Measurements from ENCODE around the gene BCAS2. TPM values are rescaled to one million over a fixed set of nuclear protein-coding genes. Genes with fewer than 3 reads are reported as not detected.

Gene BCAS2
- total RNA-seq, 1 experiment from 2014 or later = 99.6 TPM

DNA sequence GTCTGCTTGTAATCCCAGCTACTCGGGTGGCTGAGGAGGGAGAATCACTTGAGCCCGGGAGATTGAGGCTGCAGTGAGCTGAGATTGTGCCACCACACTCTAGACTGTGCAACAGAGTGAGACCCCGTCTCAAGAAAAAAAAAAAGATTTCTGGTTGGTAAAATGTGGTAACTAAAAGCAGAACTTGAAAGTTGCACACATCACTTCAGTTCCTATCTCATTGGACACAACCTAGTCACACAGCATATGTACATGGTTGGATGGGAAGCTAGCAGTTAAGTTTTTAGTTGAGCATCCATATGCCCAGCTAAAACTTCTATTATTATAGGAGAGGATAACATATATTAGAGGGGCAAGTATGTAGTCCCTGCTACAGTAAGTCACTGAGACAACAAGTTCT is 22.1 kb downstream of the BCAS2 start:
- no peak for DNase-seq (ENCODE audit: low read depth)

DNA sequence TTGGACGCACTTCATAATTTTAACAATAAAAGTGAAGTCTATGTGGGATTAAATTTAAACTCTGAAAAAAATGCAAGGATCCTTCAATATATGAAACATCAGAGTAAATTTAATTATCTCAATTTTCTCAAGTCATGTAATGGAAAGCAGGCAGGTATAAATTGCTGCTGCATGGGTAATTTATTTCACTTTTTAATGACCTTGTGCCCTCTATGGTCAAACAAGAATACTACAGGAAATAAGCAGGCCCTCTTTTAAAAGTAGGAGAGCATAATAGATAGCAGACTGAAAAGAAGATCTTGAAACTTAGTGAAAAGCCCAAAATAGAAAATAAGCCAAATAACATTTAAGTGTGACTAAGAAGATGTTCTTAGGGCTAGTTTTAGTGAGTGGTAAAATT is 22.9 kb downstream of the BCAS2 start:
- peak; percentile 8 for DNase-seq (ENCODE audit: low read depth)

DNA sequence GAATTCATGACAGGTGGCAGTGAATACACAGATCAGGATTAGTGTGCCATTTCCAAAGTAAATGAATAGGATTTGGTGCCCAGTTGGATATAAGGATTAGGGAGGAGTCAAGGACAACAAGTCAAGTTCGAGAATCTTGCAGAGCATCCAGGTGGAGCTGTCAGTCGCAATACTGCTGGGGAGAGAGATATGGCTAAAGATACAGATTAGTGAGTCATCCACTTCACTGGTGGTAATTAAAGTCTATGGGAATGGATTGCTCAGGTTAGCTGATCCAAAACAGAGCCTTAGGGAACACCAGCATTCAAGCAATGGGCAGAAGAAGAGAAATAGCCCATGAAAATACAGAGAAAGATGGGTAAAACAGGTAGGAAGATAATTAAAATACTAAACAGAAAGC is 26.8 kb downstream of the BCAS2 start:
- peak; percentile 5 for DNase-seq (ENCODE audit: low read depth)

DNA sequence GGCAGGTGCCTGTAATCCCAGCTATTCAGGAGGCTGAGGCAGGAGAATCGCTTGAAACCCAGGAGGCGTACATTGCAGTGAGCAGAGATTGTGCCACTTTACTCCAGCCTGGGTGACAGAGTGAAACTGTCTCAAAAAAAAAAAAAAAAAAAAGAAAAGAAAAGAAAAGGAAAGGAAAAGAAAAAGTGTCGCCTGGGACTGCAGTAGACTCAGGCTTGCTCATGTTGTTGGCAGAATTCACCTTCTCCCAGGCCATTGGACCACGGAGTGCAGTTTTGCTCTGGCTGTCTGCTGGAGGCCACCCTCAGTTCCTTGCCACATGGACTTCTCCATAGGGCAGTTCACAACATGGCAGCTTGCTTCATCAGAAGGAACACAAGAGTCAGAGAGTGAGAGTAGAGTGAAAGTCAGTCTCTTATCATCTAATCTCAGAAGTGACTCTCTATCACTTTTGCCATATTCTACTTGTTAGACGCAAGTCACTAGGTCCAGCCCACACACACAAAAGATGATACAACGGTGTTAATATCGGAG is 29.2 kb downstream of the BCAS2 start:
- DNase-seq (ENCODE audit: low read depth) = no peak

DNA sequence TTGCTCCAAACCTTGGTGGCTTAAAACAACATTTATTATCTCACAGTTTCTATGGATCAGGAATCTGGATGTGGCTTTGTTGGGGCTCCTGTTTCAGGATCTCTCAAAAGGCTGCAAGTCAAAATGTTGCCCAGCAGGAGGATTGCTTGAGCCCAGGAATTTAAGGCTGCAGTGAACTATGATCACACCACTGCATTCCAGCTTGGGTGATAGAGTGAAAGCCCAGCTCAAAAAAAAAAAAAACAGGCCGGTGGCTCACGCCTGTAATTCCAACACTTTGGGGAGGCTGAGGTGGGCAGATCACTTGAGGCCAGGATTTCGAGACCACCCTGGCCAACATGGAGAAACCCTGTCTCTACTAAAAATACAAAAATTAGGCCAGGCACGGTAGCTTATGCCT is 30.0 kb downstream of the BCAS2 start:
- DNase-seq (ENCODE audit: low read depth) = no peak

DNA sequence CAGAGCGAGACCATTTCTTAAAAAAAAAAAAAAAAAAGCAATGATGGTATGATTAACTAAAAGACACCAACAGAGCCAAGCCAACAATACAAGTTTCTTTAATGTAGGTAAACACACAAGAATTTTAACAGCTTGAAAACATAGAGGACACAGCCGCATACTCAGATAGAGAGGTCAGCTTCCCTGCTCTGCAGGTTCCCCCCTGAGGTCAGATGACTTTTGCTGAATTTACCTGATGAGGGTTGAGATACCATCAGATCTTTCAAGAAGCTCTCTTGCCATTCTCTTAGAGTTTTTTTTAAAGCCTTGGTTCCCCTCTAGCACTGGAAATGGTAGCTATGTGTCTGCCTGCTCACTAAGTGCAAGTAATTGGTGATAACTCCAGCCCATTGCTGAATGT is 31.1 kb downstream of the BCAS2 start:
- DNase-seq (ENCODE audit: low read depth) = no peak

DNA sequence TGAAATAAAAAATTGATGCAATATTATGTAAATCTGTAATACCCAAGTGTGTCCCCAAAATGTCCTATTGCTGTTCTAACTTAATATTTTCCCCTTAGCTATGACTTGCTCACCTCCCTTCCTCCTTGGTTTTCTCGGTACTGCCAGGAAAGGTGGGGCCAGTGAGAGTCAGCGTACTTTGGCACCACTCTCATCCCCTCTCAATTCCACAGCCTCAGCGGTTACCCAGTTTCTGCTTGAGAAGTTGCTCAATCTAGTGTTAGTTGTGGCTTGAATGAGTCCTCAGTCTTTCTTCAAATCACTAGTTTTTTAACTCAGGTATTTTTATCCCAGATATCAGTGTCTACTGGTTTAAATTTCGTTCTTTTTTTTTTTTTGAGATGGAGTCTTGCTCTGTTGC is 32.3 kb downstream of the BCAS2 start:
- DNase-seq (ENCODE audit: low read depth) = peak; percentile 2

DNA sequence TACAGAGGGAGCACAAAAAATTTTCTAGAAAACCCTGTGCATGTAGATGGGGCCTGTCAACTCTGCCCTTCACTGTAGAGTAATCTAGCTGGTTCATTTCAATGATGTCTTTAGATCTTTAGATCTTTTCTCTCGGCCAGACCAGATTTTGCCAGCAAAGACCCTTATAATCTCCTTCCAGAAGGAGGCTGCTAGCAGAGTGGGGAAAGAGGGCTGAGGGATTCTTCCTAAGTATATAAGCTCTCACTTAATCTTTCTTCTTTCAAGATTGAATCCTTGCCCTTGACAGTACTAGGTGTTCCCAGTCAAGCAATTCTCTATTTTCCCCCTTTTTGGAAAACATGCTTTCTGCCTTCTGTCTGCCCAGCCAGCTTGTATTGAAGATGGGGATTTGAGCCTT is 34.3 kb downstream of the BCAS2 start:
- DNase-seq (ENCODE audit: low read depth) = no peak

DNA sequence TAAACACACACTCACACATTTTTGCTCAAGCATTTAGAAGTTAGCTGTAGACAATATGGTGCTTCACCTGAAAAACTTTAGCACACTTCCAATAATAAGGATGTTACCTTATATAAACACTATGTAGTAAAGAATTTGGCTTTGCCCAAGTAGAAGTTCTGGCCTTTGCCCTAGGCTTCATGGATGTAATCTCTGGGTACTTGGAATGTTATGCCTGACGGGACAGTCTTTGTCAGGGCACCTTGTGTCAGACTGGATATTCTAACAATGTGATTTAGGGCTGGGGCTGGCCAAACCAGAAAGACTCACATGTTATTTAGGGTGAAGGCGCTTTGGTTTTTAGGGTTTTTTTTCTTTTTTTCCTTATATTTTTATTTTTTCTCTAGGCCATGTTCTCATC is 35.6 kb downstream of the BCAS2 start:
- no peak for DNase-seq (ENCODE audit: low read depth)

DNA sequence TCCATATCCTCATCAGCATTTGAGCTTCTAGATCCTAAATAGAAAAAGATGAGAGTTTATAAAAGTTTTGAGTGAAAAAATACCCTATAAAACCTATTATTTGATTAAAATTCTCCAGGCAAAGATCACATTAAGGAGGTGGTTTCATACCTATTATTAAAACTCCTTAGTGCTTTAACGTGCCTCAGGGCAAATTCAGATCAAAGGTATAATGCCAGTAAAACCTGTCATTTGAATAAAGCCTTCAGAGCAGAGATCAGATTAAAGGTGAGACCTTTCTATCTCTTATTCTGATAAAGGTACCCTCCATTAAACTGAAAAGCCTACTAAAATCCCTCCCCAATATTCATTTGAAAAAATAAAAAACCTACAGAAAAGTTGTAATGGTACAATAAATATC is 36.1 kb downstream of the BCAS2 start:
- no peak for DNase-seq (ENCODE audit: low read depth)

DNA sequence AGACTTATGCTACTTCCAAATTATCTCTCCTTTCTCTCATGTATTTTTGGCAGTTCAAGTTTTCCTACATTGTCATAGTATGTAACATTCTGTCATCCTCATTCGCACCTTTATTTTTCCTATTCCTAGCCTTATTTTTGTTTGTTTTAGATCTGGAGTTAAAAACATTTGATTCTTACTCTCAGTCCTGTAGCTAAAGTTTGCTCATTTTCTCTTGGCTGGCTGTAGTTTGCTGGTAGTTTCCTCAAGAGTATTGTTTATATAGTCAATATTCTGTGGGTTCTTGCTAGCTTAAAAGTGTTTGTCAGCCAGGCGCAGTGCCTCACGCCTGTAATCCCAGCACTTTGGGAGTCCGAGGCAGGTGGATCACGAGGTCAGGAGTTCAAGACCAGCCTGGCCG is 40.6 kb downstream of the BCAS2 start:
- DNase-seq (ENCODE audit: low read depth) = no peak

DNA sequence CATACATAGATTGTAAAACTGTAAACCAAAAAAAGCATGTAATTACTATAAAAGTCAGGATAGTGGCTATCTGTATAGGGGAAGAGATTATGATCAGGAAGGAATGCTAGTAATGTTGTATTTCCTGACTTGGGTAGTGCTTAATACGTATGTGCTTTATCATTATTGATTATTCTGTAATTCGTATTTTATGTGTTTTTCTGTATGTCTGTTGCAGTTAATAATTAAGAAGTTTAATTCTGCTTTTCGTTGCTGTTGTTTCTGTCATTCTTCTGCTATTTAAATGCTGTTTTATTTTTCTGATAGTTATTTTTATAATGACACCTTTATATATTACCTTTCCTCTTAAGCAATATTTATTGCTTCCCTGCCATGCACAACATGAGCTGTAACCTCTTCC is 41.1 kb downstream of the BCAS2 start:
- DNase-seq (ENCODE audit: low read depth) = no peak

DNA sequence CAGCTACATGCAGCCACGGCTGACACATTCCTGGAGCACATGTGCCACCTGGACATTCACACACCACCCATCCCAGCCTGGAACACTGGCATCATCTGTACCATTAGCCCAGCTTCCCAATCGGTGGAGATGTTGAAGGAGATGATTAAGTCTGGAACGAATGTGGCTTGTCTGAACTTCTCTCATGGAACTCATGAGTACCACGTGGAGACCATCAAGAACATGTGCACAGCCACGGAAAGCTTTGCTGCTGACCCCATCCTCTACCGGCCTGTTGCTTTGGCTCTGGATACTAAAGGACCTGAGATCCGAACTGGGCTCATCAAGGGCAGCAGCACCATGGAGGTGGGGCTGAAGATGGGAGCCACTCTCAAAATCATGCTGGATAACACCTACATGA is 45.4 kb downstream of the BCAS2 start:
- no peak for DNase-seq (ENCODE audit: low read depth)

DNA sequence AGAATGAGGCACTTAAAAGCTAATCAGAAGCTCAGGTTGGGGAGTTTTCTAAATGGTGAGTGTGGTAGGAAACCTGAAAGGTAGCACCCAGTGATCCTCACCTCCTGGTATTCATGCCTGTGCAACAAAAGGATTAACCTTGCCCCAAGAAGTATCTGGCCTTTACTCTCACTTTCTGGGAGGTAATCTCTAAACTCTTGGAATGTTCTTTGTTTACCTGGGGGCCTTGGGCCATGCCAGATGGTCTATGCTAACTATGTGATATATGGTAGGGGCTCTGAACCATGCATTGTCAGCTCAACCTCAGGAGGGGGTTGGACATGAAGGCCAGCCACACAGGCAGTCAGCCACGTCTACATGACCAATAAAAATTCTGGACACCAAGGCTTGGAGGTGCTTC is 46.0 kb downstream of the BCAS2 start:
- DNase-seq (ENCODE audit: low read depth) = no peak

DNA sequence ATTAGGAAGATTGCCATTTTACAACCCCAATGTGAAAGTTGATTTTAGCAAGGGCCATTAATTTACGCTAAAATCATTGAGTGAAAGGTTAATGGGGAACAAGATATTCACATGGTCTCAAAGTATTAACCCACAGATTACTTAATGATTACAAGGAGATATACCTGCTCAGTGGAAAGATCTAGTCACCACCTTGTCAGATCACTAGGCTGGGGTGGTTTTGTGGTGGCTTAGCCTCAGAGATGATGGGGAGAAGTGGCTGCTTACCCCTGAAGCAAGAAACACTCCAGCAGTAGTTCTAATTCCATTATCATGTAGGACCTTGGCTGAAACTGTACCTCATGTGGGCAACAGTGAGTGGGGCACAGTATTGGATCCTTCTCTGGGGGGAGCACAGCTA is 50.3 kb downstream of the BCAS2 start:
- no peak for DNase-seq (ENCODE audit: low read depth)

DNA sequence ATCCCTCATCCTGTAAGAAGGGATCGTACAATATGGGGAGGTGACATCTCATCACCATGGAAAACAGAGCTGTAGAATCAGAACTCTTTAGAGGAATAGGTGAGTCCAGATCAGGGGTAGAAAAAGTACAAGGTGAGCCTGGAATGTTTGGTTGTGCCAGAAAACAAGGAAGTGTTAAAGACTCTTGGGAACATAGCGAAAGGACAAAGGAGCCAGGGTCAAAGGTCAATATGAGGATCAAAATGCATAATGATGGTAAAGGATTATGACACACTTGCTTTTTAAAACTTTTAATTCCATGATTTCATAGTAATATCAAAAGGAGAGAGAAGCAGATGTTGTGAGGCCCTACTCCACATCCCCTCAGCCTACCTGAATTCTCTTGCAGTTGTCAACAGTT is 51.2 kb downstream of the BCAS2 start:
- DNase-seq (ENCODE audit: low read depth) = no peak

DNA sequence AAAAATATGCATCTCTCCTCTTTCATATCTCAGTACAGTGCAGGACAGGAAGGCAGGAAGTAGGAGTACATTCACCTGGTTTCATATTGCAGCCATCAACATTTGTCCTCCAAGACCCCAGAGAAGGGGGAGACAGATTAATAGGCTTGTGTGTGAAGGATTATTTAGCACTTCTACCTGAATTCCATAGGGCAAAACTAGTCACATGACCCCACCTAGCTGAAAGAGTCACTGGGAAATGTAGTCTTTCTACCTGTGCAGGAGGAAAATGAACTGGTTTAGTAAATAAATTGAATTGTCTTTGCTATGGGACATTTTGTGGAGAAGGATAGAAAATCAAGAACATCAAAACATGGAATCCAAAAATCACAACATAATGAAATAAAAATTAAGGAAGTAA is 56.5 kb downstream of the BCAS2 start:
- DNase-seq (ENCODE audit: low read depth) = no peak

DNA sequence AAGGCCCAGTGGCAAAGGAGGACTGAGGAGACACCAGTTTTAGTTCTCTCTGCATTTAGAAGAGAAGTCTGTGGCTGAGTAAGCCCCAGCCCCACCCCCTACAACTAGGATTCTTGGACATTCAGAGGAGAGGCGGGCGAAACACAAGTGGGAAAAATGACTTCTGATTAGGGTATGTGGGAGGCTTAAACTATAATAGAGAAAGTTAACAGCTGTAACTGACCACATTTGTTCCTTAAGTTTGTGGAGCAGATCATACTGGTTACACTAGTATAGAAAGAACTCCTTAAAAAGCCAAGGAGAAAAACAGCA is 59.2 kb downstream of the BCAS2 start:
- no peak for DNase-seq (ENCODE audit: low read depth)

DNA sequence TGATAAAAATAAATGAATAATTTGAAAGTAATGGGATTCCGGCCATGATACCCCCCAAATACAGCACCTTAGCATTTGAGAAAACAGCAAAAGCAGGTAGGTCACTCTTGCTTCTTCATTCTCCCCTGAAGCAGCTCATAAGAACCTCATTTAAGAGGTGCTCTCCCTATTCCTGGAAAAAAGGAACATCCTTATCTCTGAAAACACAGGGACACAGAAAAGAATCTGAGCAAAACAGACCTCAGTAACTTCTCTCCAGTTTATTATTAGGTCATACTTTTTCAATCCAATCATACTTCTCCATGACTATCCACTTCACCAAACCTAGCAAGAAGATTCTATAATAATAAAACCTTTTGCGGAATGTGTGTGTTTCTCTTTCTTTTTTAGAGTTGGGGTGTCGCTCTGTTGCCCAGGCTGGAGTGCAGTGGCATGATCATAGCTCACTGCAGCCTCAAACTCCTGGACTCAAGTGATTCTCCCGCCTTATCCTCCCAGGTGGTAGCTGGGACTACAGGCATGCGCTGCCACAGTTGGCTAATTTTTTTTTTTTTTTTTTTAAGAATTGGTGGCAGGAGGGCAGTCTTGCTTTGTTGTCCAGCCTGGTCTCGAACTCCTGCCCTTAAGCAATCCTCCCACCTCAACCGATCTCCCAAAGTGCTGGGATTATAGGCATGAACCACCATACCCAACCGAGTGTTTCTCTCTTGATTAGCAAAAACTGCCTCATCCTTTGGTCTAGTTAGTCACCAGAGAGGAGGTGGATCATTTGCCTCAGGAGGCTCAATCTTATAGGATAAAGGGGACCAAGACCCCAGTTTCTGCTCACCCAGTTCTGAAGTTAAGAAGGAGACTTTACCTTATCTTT is 59.8 kb downstream of the BCAS2 start:
- DNase-seq (ENCODE audit: low read depth) = no peak

Other genes with a start within 250 kb of the BCAS2 start
- gene TRIM33, start 70.4 kb downstream of the BCAS2 start, total RNA-seq (2014; rRNA removed; shearing (Covaris generic)) = 20.6 and 25.0 TPM in 2 replicates
- 0.39 and 0.84 TPM in 2 replicates for gene DENND2C, start 88.4 kb upstream of the BCAS2 start, total RNA-seq (2014; rRNA removed; shearing (Covaris generic))
- gene AMPD1, start 113.9 kb upstream of the BCAS2 start, total RNA-seq (2014; rRNA removed; shearing (Covaris generic)) = not detected in 2 replicates
- gene NRAS, start 135.2 kb upstream of the BCAS2 start, total RNA-seq (2014; rRNA removed; shearing (Covaris generic)) = 81.8 and 99.7 TPM in 2 replicates
- gene CSDE1, start 176.4 kb upstream of the BCAS2 start, total RNA-seq (2014; rRNA removed; shearing (Covaris generic)) = 322 and 732 TPM in 2 replicates
- 58.3 and 96.4 TPM in 2 replicates for gene SIKE1, start 199.1 kb upstream of the BCAS2 start, total RNA-seq (2014; rRNA removed; shearing (Covaris generic))